Cardiac muscle cell (in vitro differentiated cells and primary cell): ENCODE measurements around the gene TMOD1. TPM values are rescaled to one million over a fixed set of nuclear protein-coding genes. Genes with fewer than 3 reads are reported as not detected.
"Not testable (repeated sequence)": the region's sequence is repeated elsewhere in the genome, so short reads cannot be mapped to it uniquely, and the experiment has no call there.

ENCODE experiments used
- DNase-seq, 2 donors: peaks; one replicate each; pipeline versions ENCODE4 v3.0.0 to v3.0.0-alpha.2; 2010 to 2017; ENCODE audit warnings: low read depth in 1 of 2, low spot score in 1 of 2
- H3K27ac ChIP-seq: fragments of 200-600 bp; sonication (generic); 2 replicates; pipeline ENCODE4 v1.5.1; 2016
- H3K27me3 ChIP-seq: fragments of 200-600 bp; sonication (generic); 2 replicates; pipeline ENCODE4 v1.6.0; 2016; ENCODE audit warnings: control low read depth
- H3K36me3 ChIP-seq: fragments of 200-600 bp; sonication (generic); 2 replicates; pipeline ENCODE4 v1.5.1; 2016; ENCODE audit warnings: control low read depth
- H3K4me1 ChIP-seq: fragments of 200-600 bp; sonication (generic); 2 replicates; pipeline ENCODE4 v1.8.1; 2017; ENCODE audit warnings: low read depth, mild to moderate bottlenecking, mixed run types
- H3K4me3 ChIP-seq: fragments of 200-600 bp; sonication (generic); 2 replicates; pipeline ENCODE4 v1.5.1; 2016; ENCODE audit warnings: mild to moderate bottlenecking
- H3K9me3 ChIP-seq: fragments of 200-600 bp; sonication (generic); 2 replicates; pipeline ENCODE4 v1.5.1; 2017; ENCODE audit warnings: low read depth, mild to moderate bottlenecking, control low read depth
- polyA plus RNA-seq: library from polyadenylated mRNA; unstranded; fragments of >200 nt; fragmentation: Nextera tagmentation; extraction: Ambion mirVana; gene quantifications from 2 replicates; pipeline ENCODE4 v1.2.1, GENCODE V29; 2016
- total RNA-seq: library from RNA; depleted of rRNA; stranded (reverse); fragments of >200 nt; gene quantifications from 2 replicates; pipeline ENCODE4 v1.2.3, GENCODE V29; 2016
- TF ChIP-seq, protein P1 (sequence below): IDR thresholded peaks from 2 replicates; pipeline ENCODE4 v1.5.1; 2012; ENCODE audit warnings: low read depth, mild to moderate bottlenecking, low read length

The TMOD1 gene
- total RNA-seq: 61.4 and 75.7 TPM in 2 replicates
- 168 and 219 TPM in 2 replicates for polyA plus RNA-seq

DNA sequence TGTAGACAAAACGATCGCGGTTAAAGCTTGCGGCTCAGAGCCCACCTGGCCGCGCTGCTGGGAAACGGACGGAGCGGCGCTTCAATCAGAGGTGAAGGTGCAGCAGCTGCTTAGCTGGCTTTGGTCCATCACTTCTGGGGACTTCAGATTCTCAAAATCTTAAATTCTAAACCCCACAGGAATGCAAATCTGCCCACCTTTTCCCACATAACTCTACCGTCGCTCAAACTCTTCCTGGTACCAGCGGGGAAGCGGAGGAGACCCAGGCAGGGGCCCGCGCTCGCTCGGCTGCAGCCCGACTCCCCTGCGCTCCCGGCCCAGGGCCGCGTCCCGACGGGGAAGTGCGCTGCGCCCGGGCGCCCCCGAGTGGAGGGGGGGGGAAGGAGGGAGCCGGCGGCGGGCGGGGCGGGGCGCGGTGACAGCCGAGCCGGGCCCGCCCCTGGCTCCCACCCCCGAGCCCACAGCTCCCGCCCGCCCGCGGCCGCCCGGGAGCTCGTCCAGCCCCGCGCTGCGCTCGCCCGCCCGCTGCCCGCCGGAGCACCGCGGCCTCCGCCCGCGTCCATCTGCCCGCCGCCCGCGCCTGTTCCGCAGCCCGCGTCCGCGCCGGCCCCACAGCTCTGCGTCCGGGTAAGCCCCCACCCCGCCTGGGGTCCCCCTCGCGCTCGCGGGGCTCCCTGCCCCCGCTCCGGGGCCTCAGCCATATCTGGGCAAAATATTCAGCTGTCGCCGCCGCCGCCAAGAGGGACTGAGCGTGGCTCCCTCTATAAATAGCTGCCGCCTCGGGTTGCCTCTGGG, at the start of gene TMOD1:
Gene TMOD1 (plus strand): TSS at position 490 of the 795 bp plus-strand sequence. CDS start 22,523 bp downstream, outside the sequence.
- peaks cover 14% of the 10 kb centered on the region for H3K27me3 ChIP-seq
- peak within 1 kb of the TSS; percentile 98 for H3K27ac ChIP-seq
- no peaks in the 10 kb centered on the region for H3K9me3 ChIP-seq
- no peaks in the 10 kb centered on the region for H3K36me3 ChIP-seq
- peaks cover 29% of the 10 kb centered on the region for H3K4me1 ChIP-seq
- peak; percentile 49 to 90 for DNase-seq
- H3K4me3 ChIP-seq: peak within 1 kb of the TSS; percentile 86
- TF ChIP-seq, protein P1, sequence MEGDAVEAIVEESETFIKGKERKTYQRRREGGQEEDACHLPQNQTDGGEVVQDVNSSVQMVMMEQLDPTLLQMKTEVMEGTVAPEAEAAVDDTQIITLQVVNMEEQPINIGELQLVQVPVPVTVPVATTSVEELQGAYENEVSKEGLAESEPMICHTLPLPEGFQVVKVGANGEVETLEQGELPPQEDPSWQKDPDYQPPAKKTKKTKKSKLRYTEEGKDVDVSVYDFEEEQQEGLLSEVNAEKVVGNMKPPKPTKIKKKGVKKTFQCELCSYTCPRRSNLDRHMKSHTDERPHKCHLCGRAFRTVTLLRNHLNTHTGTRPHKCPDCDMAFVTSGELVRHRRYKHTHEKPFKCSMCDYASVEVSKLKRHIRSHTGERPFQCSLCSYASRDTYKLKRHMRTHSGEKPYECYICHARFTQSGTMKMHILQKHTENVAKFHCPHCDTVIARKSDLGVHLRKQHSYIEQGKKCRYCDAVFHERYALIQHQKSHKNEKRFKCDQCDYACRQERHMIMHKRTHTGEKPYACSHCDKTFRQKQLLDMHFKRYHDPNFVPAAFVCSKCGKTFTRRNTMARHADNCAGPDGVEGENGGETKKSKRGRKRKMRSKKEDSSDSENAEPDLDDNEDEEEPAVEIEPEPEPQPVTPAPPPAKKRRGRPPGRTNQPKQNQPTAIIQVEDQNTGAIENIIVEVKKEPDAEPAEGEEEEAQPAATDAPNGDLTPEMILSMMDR: no peak

DNA sequence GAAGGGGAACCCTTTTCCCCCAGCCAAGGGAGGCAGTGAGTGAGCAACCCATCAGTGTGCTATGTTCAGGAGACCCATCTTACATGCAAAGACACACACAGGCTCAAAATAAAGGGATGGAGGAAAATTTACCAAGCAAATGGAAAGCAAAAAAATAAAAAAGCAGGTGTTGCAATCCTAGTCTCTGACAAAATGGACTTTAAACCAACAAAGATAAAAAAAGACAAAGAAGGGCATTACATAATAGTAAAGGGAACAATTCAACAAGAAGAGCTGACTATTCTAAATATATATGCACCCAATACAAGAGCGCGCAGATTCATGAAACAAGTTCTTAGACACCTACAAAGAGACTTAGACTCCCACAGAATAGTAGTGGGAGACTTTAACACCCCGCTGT, 47.9 kb upstream of the TMOD1 start:
- not testable (repeated sequence) for H3K27me3 ChIP-seq, H3K4me3 ChIP-seq, DNase-seq, H3K4me1 ChIP-seq, H3K27ac ChIP-seq, H3K9me3 ChIP-seq, H3K36me3 ChIP-seq

DNA sequence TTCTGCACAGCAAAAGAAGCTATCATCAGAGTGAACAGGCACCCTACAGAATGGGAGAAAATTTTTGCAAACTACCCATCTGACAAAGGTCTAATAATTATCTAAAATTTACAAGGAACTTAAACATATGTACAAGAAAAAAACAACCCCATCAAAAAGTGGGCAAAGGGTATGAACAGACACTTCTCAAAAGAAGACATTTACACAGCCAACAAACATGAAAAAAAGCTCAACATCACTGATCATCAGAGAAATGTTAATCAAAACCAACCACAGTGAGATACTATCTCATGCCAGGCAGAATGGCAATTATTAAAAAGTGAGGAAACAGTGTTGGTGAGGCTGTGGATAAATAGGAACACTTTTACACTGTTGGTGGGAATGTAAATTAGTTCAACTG, 44.6 kb upstream of the TMOD1 start:
- H3K27ac ChIP-seq, H3K4me1 ChIP-seq, H3K36me3 ChIP-seq, H3K27me3 ChIP-seq, H3K4me3 ChIP-seq, H3K9me3 ChIP-seq, DNase-seq: not testable (repeated sequence)

DNA sequence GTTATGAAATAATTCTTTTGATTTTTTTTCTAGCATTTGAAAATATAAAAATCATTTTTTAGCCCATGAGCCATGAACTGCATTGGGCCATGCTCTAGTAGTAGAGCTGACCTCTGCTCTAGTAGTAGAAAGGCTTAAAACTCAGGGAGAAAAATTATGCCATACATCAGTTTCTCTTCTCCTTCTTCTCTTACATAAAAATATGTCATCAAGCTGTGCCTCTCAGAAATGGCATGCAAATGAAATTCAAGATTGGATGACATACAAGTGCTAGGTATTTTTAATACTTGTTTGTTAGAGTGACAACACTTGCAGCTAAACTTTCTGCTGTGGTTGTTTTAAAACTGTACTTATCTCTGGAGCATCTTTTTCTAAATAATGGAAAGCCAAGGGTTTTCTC, 42.1 kb upstream of the TMOD1 start:
- no peaks in the 10 kb centered on the region for H3K27me3 ChIP-seq
- no peaks in the 10 kb centered on the region for H3K4me1 ChIP-seq
- no peaks in the 10 kb centered on the region for H3K36me3 ChIP-seq
- H3K27ac ChIP-seq: no peak overlapping the region
- H3K4me3 ChIP-seq: no peak overlapping the region
- DNase-seq: no peak
- TF ChIP-seq, protein P1: no peak
- no peaks in the 10 kb centered on the region for H3K9me3 ChIP-seq

DNA sequence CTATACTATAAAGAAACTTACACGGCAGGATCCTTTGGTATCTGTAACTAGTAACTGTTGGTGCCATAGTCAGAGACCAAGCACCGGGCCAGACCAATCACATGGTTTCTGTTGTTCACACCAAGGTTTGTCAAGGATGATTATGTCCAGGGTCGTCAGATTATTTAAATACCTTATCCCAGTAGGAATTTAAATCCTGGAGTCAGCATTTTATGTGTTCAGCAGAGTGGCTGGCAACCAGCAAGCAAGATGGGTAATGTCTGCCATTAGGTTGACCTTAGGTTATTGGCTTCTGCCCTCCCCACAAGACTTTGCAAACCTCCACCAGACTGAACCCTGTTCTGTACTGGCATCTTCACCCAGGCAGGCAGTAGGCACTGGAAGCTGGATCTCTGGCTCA, 39.3 kb upstream of the TMOD1 start:
- TF ChIP-seq, protein P1: no peak
- H3K4me3 ChIP-seq: no peak overlapping the region
- no peaks in the 10 kb centered on the region for H3K4me1 ChIP-seq
- no peaks in the 10 kb centered on the region for H3K36me3 ChIP-seq
- DNase-seq: no peak
- H3K27me3 ChIP-seq: no peaks in the 10 kb centered on the region
- no peaks in the 10 kb centered on the region for H3K9me3 ChIP-seq
- H3K27ac ChIP-seq: no peak overlapping the region

DNA sequence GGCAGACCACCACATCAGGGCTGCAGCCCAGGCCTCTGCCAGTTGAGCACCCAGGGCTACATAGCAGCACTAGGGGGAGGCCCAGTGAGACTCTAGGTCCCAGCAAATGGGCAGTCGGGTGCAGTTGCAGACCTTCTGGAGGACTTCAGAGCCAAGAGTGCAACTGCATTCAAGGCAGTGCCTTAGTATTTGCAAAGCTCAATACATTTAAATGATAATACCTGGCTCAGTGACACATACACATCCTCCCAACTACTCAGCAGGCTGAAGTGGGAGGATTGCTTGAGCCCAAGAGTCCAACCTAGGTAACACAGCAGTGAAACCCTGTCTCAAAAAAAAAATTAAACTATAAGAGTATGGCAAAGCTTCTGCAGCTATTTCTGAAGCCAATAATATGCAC, 38.6 kb upstream of the TMOD1 start:
- TF ChIP-seq, protein P1: no peak
- Histone ChIP-seq H3K4me3 (no peak overlapping the region), H3K36me3 (no peaks in the 10 kb centered on the region), H3K4me1 (no peaks in the 10 kb centered on the region), H3K27ac (no peak overlapping the region), H3K9me3 (no peaks in the 10 kb centered on the region), H3K27me3 (no peaks in the 10 kb centered on the region)
- no peak for DNase-seq
